HCT116 (cell line): ENCODE measurements around the gene TBRG4. TPM values are rescaled to one million over a fixed set of nuclear protein-coding genes. Genes with fewer than 3 reads are reported as not detected.

Experiments used
- ATAC-seq: fragments of 200-7000 bp; cut with Tn5 transposase; 2 replicates; pipeline ENCODE4 v1.9.1; 2020; ENCODE audit warnings: mild to moderate bottlenecking, moderate library complexity
- BruUV-seq: library from RNA; stranded (reverse); fragments of 400-500 nt; replicated peaks from 2 replicates; lab custom pipeline; 2021; lab: Mats Ljungman, UMichigan
- CTCF ChIA-PET: fragments of 300-600 bp; sonication (Branson Sonifier 250); formaldehyde crosslinking; loops from one replicate; lab custom pipeline; 2021; ENCODE audit warnings: antibody characterized with exemption; lab: Charles Lee
- POLR2A ChIA-PET: fragments of 300-600, 350-600 bp; sonication (Branson Sonifier 250); formaldehyde crosslinking; loops from one replicate; lab custom pipeline; 2021; ENCODE audit warnings: antibody characterized with exemption; lab: Charles Lee
- RAD21 ChIA-PET, 2 experiments: fragments of 300-600 bp; sonication (Branson Sonifier 250); formaldehyde crosslinking; loops; one replicate each; lab custom pipeline; 2023; ENCODE audit warnings: low total read pairs in 2 of 2; ENCODE audit not compliant: uncharacterized antibody in 2 of 2, unreplicated experiment in 2 of 2, low non-redundant PET in 1 of 2; lab: Charles Lee
- DNase-seq: peaks from one replicate; pipeline ENCODE4 v3.0.0-alpha.2; 2010; ENCODE audit warnings: low read depth, low spot score
- H2AFZ ChIP-seq: fragments of 200-600 bp; shearing (Covaris generic), sonication (generic); 2 replicates; pipeline ENCODE4 v1.6.1; 2017; ENCODE audit warnings: low read depth, mixed run types, mixed read lengths, antibody characterized with exemption, low read length; ENCODE audit not compliant: poor library complexity, severe bottlenecking
- H3K27ac ChIP-seq: 2 replicates; pipeline ENCODE4 v1.5.1; 2012; ENCODE audit warnings: low read depth, low read length
- H3K27me3 ChIP-seq: fragments of 200-600 bp; sonication (generic); 2 replicates; pipeline ENCODE4 v1.6.1; 2016; ENCODE audit warnings: mixed run types, low read length, mixed read lengths; ENCODE audit not compliant: insufficient read depth
- H3K36me3 ChIP-seq, 2 experiments: fragments of 200-500 bp in 1 of 2; fragments of 200-600 bp in 1 of 2; sonication (Bioruptor generic) in 1 of 2; sonication (generic) in 1 of 2; 2 replicates each; pipeline versions ENCODE4 v1.5.1 to v1.6.1; 2014 to 2016; ENCODE audit warnings: low read length in 2 of 2, inconsistent platforms in 1 of 2, mixed read lengths in 1 of 2, mixed run types in 1 of 2; ENCODE audit not compliant: insufficient read depth in 2 of 2, control insufficient read depth in 1 of 2
- H3K4me1 ChIP-seq, 2 experiments: fragments of 200-600 bp in 1 of 2; sonication (generic) in 1 of 2; 2 replicates each; pipeline versions ENCODE4 v1.5.1 to v1.6.1; 2012 to 2017; ENCODE audit warnings: low read length in 2 of 2, inconsistent platforms in 1 of 2, mild to moderate bottlenecking in 1 of 2, mixed read lengths in 1 of 2, mixed run types in 1 of 2, moderate library complexity in 1 of 2; ENCODE audit not compliant: insufficient read depth in 2 of 2, control insufficient read depth in 1 of 2
- H3K4me2 ChIP-seq: fragments of 200-600 bp; sonication (generic); 2 replicates; pipeline ENCODE4 v1.6.1; 2017; ENCODE audit warnings: mixed run types, low read length, mixed read lengths
- H3K4me3 ChIP-seq, 2 experiments: fragments of 200-600 bp in 1 of 2; sonication (generic) in 1 of 2; replicated peaks in 1 of 2; 2 replicates each; pipeline ENCODE4 v1.5.1; 2011 to 2016; ENCODE audit warnings: low read length in 2 of 2, control low read depth in 1 of 2, low read depth in 1 of 2, mild to moderate bottlenecking in 1 of 2, mixed read lengths in 1 of 2, mixed run types in 1 of 2
- H3K79me2 ChIP-seq: fragments of 200-600 bp; sonication (generic); 2 replicates; pipeline ENCODE4 v1.6.1; 2017; ENCODE audit warnings: mild to moderate bottlenecking, mixed run types, low read length, moderate library complexity, mixed read lengths; ENCODE audit not compliant: insufficient read depth
- H3K9ac ChIP-seq: fragments of 200-600 bp; sonication (generic); 2 replicates; pipeline ENCODE4 v1.6.1; 2016; ENCODE audit warnings: low read length, mixed read lengths
- H3K9me2 ChIP-seq: fragments of 200-600 bp; sonication (generic), shearing (Covaris generic); 2 replicates; pipeline ENCODE4 v1.6.1; 2017; ENCODE audit warnings: mixed run types, mild to moderate bottlenecking, moderate library complexity; ENCODE audit not compliant: insufficient read depth
- H3K9me3 ChIP-seq, 2 experiments: fragments of 200-500 bp in 1 of 2; fragments of 200-600 bp in 1 of 2; sonication (Bioruptor generic) in 1 of 2; sonication (generic) in 1 of 2; 2 replicates each; pipeline ENCODE4 v1.6.1; 2014 to 2017; ENCODE audit warnings: low read length in 2 of 2, mixed read lengths in 2 of 2, inconsistent platforms in 1 of 2, low read depth in 1 of 2, mild to moderate bottlenecking in 1 of 2, mixed run types in 1 of 2, moderate library complexity in 1 of 2; ENCODE audit not compliant: control insufficient read depth in 1 of 2, insufficient read depth in 1 of 2
- H4K20me1 ChIP-seq: fragments of 200-600 bp; sonication (generic), shearing (Covaris generic); 2 replicates; pipeline ENCODE4 v1.6.1; 2017; ENCODE audit warnings: mixed run types, mild to moderate bottlenecking, moderate library complexity; ENCODE audit not compliant: insufficient read depth
- EGR1 ChIP-seq: IDR thresholded peaks from 2 replicates; pipeline ENCODE4 v1.6.1; 2012; ENCODE audit warnings: low read depth
- JUND ChIP-seq: IDR thresholded peaks from 2 replicates; pipeline ENCODE4 v1.6.1; 2012
- POLR2A ChIP-seq: IDR thresholded peaks from 2 replicates; pipeline ENCODE4 v1.7.0; 2011; ENCODE audit warnings: borderline replicate concordance; ENCODE audit not compliant: insufficient read depth, insufficient read length; ENCODE audit errors: extremely low read depth
- ZNF274 ChIP-seq: fragments of 200-500 bp; sonication (Bioruptor generic); IDR thresholded peaks from 2 replicates; pipeline ENCODE4 v1.6.1; 2014; ENCODE audit warnings: mild to moderate bottlenecking, low read depth, low read length, inconsistent platforms
- intact Hi-C: fragments of 100-400 bp; cut with micrococcal nuclease; formaldehyde crosslinking; loops from 2 replicates; pipeline ENCODE4 v1.10.0; 2022
- total RNA-seq: library from RNA; stranded (reverse); gene quantifications from one replicate; pipeline ENCODE4 v1.2.1, GENCODE V29; 2021; ENCODE audit not compliant: unreplicated experiment

Gene TBRG4
- total RNA-seq, 1 experiment from 2014 or later, result 136 TPM

DNA sequence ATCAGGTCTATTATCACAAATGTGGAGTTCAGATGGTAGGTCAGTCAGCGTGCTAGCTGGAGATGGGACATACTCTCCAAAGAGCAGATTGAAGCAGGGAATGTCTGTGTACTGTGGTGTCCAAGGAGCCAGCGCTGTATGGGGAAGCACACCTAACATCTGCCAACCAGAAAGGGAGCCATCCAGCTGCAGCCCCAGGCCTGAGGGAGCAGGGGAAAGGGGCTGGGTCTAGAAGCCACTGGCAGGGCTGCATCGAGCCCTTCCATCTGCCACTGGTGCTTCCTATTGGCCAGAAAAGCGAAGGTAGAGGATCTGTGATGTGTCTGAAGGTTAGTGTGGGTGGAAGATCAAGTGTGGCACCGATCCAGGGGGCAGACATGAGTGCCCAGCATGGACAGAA lies 38.1 kb upstream of the TBRG4 start:
- Histone ChIP-seq H3K4me2 (no peak overlapping the region), H3K9me3 (no peaks in the 10 kb centered on the region), H4K20me1 (no peaks in the 10 kb centered on the region; the same call in 1 of the 2 replicates), H3K36me3 (no peaks in the 10 kb centered on the region), H3K27ac (no peak overlapping the region), H3K9ac (no peak overlapping the region), H3K79me2 (no peaks in the 10 kb centered on the region), H3K4me1 (peaks cover 0 to 4% of the 10 kb centered on the region in 2 experiments; a peak in 1 of 4 replicates), H3K27me3 (no peaks in the 10 kb centered on the region; the same call in 1 of the 2 replicates), H3K9me2 (no peaks in the 10 kb centered on the region), H3K4me3 (no peak overlapping the region), H2AFZ (no peak overlapping the region)
- intact Hi-C loops, result no loop called here
- no TSS peak for BruUV-seq
- CTCF ChIA-PET, result no interaction called here
- RAD21 ChIA-PET, result no interaction called here
- POLR2A ChIA-PET, result no interaction called here
- no peak for ATAC-seq
- TF ChIP-seq ZNF274, result no peak
- no peak for DNase-seq

DNA sequence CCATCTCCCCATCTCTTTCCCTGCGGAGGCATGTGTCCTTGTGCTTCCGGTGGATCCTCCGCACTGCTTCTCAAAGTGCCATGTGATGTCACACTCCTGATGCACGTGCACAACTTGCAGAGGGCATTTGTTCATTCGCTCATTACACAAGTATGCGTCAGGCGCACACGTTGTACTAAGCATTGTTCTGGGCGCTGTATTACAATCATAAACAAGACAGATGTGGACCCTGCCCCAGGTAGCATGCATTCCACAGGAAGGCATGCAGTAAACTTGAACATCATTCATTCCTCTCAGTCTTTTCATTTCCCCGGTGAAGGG lies 37.1 kb upstream of the TBRG4 start:
- POLR2A ChIA-PET, result no interaction called here

More for the DNA sequence above, 37.1 kb upstream of the TBRG4 start:
- intact Hi-C loops, result no loop called here
- ATAC-seq (no peak), DNase-seq (no peak)
- no peak for TF ChIP-seq EGR1
- TF ChIP-seq JUND, result no peak
- TF ChIP-seq POLR2A, result no peak
- no peak overlapping the region for H3K4me3 ChIP-seq
- no peak overlapping the region for H3K4me2 ChIP-seq
- no peaks in the 10 kb centered on the region for H3K9me2 ChIP-seq
- ChIA-PET CTCF (no interaction called here), RAD21 (no interaction called here)
- H3K4me1 ChIP-seq, result no peaks in the 10 kb centered on the region
- no peaks in the 10 kb centered on the region for H3K36me3 ChIP-seq
- H3K79me2 ChIP-seq, result no peaks in the 10 kb centered on the region
- no peak overlapping the region for H3K27ac ChIP-seq
- BruUV-seq, result no TSS peak
- H3K9me3 ChIP-seq, result no peaks in the 10 kb centered on the region
- no peak overlapping the region for H2AFZ ChIP-seq
- H3K9ac ChIP-seq, result no peak overlapping the region
- H3K27me3 ChIP-seq, result no peaks in the 10 kb centered on the region; the same call in 1 of the 2 replicates
- H4K20me1 ChIP-seq, result no peaks in the 10 kb centered on the region; the same call in 1 of the 2 replicates
